PC-3 (cell line): ENCODE measurements around the gene ZBTB7A. TPM values are rescaled to one million over a fixed set of nuclear protein-coding genes. Genes with fewer than 3 reads are reported as not detected.

Source experiments
- ATAC-seq: fragments of 200-7000 bp; cut with Tn5 transposase; 2 replicates; pipeline ENCODE4 v1.9.1; 2020; ENCODE audit warnings: mild to moderate bottlenecking, moderate library complexity
- BruUV-seq: library from RNA; stranded (reverse); fragments of 400-500 nt; replicated peaks from 2 replicates; lab custom pipeline; 2021; lab: Mats Ljungman, UMichigan
- CTCF ChIA-PET: fragments of 300-600 bp; sonication (Branson Sonifier 250); formaldehyde crosslinking; loops from one replicate; lab custom pipeline; 2022; ENCODE audit warnings: antibody characterized with exemption; lab: Charles Lee
- POLR2A ChIA-PET: fragments of 300-600 bp; sonication (Branson Sonifier 250); formaldehyde crosslinking; loops from one replicate; lab custom pipeline; 2022; ENCODE audit warnings: antibody characterized with exemption; ENCODE audit not compliant: unreplicated experiment; lab: Charles Lee
- DNase-seq: peaks from one replicate; pipeline ENCODE4 v3.0.0-alpha.2; 2015
- H2AFZ ChIP-seq: fragments of 300-600 bp; sonication (generic); 2 replicates; pipeline ENCODE4 v1.6.0; 2016; ENCODE audit warnings: antibody characterized with exemption, low read length
- H3F3A ChIP-seq: fragments of 300-600 bp; sonication (generic); one replicate; pipeline ENCODE4 v1.6.0; 2017; ENCODE audit warnings: antibody characterized with exemption, low read length, control low read depth, mild to moderate bottlenecking; ENCODE audit not compliant: unreplicated experiment
- H3K27ac ChIP-seq: fragments of 300-600 bp; sonication (generic); 2 replicates; pipeline ENCODE4 v1.5.1; 2016; ENCODE audit warnings: mild to moderate bottlenecking, low read length
- H3K27me3 ChIP-seq: fragments of 300-600 bp; sonication (generic); 2 replicates; pipeline ENCODE4 v1.6.1; 2016; ENCODE audit warnings: low read length, mixed read lengths
- H3K36me3 ChIP-seq: fragments of 300-600 bp; sonication (generic); 2 replicates; pipeline ENCODE4 v1.6.1; 2016; ENCODE audit warnings: low read depth, mixed run types, low read length, mixed read lengths
- H3K4me1 ChIP-seq: fragments of 300-600 bp; sonication (generic); 2 replicates; pipeline ENCODE4 v1.5.1; 2016; ENCODE audit warnings: low read length; ENCODE audit not compliant: insufficient read depth
- H3K4me2 ChIP-seq: fragments of 300-600 bp; sonication (generic); 2 replicates; pipeline ENCODE4 v1.6.0; 2016; ENCODE audit warnings: low read length
- H3K4me3 ChIP-seq: fragments of 300-600 bp; sonication (generic); 2 replicates; pipeline ENCODE4 v1.5.1; 2016; ENCODE audit warnings: mild to moderate bottlenecking, low read length, mixed read lengths
- H3K79me2 ChIP-seq: fragments of 300-600 bp; sonication (generic); 2 replicates; pipeline ENCODE4 v1.6.1; 2017; ENCODE audit warnings: low read length, mixed read lengths
- H3K9ac ChIP-seq: fragments of 300-600 bp; sonication (generic); 2 replicates; pipeline ENCODE4 v1.6.0; 2016; ENCODE audit warnings: mild to moderate bottlenecking, low read length
- H3K9me2 ChIP-seq: fragments of 300-600 bp; sonication (generic); replicated peaks from 2 replicates; pipeline ENCODE4 v1.6.1; 2016; ENCODE audit warnings: mixed run types, low read length, mixed read lengths
- H3K9me3 ChIP-seq: fragments of 300-600 bp; sonication (generic); 2 replicates; pipeline ENCODE4 v1.6.1; 2016; ENCODE audit warnings: low read length, mixed read lengths
- H4K20me1 ChIP-seq: fragments of 300-600 bp; sonication (generic); 2 replicates; pipeline ENCODE4 v1.6.1; 2016; ENCODE audit warnings: low read length, mixed read lengths
- EZH2 ChIP-seq: fragments of 300-600 bp; sonication (generic); IDR thresholded peaks from one replicate; pipeline ENCODE4 v1.6.1; 2017; ENCODE audit warnings: antibody characterized with exemption, mild to moderate bottlenecking, low read length; ENCODE audit not compliant: unreplicated experiment
- EZH2phosphoT487 ChIP-seq: fragments of 300-600 bp; sonication (generic); IDR thresholded peaks from 2 replicates; pipeline ENCODE4 v1.6.1; 2018; ENCODE audit warnings: mild to moderate bottlenecking, antibody characterized with exemption, low read length, borderline replicate concordance
- intact Hi-C: fragments of 100-400 bp; cut with micrococcal nuclease; formaldehyde crosslinking; loops from 2 replicates; pipeline ENCODE4 v1.9.0; 2023
- total RNA-seq: library from RNA; depleted of rRNA; stranded (reverse); fragments of >200 nt; gene quantifications from 2 replicates; pipeline ENCODE4 v1.2.3, GENCODE V29; 2014
- TF ChIP-seq, protein P1 (sequence below): fragments of 300-600 bp; sonication (generic); conservative IDR thresholded peaks from 2 replicates; pipeline ENCODE4 v1.5.1; 2017; ENCODE audit warnings: antibody characterized with exemption, low read depth, mild to moderate bottlenecking, low read length

The ZBTB7A gene
- total RNA-seq, 1 experiment from 2014 or later = 16.7 TPM

DNA sequence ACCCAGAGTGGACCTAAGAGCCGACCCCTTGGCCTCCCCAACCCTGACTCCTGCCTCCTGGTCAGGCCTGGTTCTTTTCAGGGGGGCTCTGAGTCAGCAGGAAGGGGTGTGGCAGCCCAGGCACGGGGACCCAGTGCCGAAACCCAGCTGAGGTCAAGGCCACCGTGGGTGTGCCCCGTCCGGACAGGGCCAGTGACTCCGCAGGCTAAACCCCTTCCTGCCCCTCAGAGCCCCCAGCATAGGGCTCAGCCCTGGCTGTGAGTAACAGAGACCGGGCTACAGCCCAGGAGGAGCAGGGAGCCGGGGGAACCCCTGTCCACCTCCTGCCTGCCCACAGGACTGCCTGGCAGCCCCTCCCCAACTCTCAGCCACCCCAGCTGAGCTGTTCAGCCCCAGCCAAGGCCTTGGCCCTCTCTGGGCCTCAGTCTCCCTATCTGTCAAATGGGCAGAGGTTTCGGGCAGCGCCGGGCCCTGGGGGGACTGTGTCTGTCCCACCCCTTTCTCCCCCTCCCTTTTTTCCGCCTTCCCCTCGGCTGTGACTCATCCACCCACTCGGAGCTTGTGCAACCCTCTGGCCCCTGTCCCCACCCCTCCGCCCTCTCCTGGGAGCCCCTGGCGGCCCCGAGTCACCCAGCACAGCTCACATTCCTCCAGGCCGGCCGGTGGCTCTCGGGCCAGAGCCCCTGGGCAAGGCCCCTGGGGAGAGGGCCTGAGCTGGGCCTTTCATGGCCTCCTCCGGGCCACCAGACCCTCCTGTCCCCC lies 8.6 kb downstream of the ZBTB7A start:
- H3K9me3 ChIP-seq = no peaks in the 10 kb centered on the region
- POLR2A ChIA-PET = interaction anchor here (0.6 kb wide), 1 partner anchor 154 kb away, joined by 8 read pairs; no protein-coding TSS in a partner anchor
- H4K20me1 ChIP-seq = peaks cover 9% of the 10 kb centered on the region; the same call in 1 of the 2 replicates
- H3K9me2 ChIP-seq = no peaks in the 10 kb centered on the region
- DNase-seq = peak; percentile 77
- peak; percentile 77 for ATAC-seq
- peak overlapping the region; percentile 88 for H3K27ac ChIP-seq
- intact Hi-C loops = no loop called here
- peaks cover 93% of the 10 kb centered on the region for H3K79me2 ChIP-seq
- no peak overlapping the region for H2AFZ ChIP-seq
- H3F3A ChIP-seq = no peaks in the 10 kb centered on the region
- peak overlapping the region; percentile 61 for H3K9ac ChIP-seq
- H3K4me1 ChIP-seq = peaks cover 42% of the 10 kb centered on the region
- no TSS peak for BruUV-seq
- H3K4me2 ChIP-seq = peak overlapping the region; percentile 68
- CTCF ChIA-PET = interaction anchor here (0.6 kb wide), 1 partner anchor 135 kb away, joined by 6 read pairs; no protein-coding TSS in a partner anchor
- peak overlapping the region; percentile 9; the same call in 1 of the 2 replicates for H3K4me3 ChIP-seq
- H3K36me3 ChIP-seq = peaks cover 8% of the 10 kb centered on the region
- no peaks in the 10 kb centered on the region for H3K27me3 ChIP-seq
- no peak for TF ChIP-seq EZH2
- TF ChIP-seq, protein P1, sequence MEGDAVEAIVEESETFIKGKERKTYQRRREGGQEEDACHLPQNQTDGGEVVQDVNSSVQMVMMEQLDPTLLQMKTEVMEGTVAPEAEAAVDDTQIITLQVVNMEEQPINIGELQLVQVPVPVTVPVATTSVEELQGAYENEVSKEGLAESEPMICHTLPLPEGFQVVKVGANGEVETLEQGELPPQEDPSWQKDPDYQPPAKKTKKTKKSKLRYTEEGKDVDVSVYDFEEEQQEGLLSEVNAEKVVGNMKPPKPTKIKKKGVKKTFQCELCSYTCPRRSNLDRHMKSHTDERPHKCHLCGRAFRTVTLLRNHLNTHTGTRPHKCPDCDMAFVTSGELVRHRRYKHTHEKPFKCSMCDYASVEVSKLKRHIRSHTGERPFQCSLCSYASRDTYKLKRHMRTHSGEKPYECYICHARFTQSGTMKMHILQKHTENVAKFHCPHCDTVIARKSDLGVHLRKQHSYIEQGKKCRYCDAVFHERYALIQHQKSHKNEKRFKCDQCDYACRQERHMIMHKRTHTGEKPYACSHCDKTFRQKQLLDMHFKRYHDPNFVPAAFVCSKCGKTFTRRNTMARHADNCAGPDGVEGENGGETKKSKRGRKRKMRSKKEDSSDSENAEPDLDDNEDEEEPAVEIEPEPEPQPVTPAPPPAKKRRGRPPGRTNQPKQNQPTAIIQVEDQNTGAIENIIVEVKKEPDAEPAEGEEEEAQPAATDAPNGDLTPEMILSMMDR = peak; percentile 35; the same call in 1 of the 2 replicates
- TF ChIP-seq EZH2phosphoT487 = no peak

DNA sequence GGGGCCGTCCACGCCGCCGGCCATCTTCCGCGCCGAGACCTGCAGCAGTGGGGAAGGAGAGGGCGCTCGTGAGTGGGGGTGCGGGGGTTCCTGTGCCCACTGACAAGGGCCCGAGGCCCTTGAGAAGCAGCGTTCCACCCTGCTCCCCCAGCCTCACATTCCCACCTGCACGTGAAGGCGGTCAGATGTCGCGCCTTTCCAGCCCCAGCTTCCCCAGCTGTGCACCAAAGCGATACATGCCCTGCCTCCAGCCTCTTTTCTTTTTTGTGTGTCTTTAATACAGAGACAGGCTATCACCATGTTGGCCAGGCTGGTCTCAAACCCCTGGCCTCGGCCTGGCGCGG lies 11.5 kb downstream of the ZBTB7A start:
- H4K20me1 ChIP-seq = peaks cover 5% of the 10 kb centered on the region; the same call in 1 of the 2 replicates
- intact Hi-C loops = no loop called here
- TF ChIP-seq, protein P1 = no peak
- no peak for TF ChIP-seq EZH2phosphoT487
- no peak for TF ChIP-seq EZH2
- H3K9ac ChIP-seq = no peak overlapping the region
- H3K27ac ChIP-seq = no peak overlapping the region
- H2AFZ ChIP-seq = no peak overlapping the region
- no TSS peak for BruUV-seq
- no peaks in the 10 kb centered on the region for H3F3A ChIP-seq
- ChIA-PET CTCF (no interaction called here), POLR2A (no interaction called here)
- H3K4me3 ChIP-seq = no peak overlapping the region
- peaks cover 9% of the 10 kb centered on the region for H3K36me3 ChIP-seq
- no peaks in the 10 kb centered on the region for H3K9me2 ChIP-seq
- H3K79me2 ChIP-seq = peaks cover 91% of the 10 kb centered on the region
- ATAC-seq (no peak), DNase-seq (no peak)
- H3K27me3 ChIP-seq = no peaks in the 10 kb centered on the region
- H3K4me2 ChIP-seq = no peak overlapping the region
- H3K9me3 ChIP-seq = no peaks in the 10 kb centered on the region
- H3K4me1 ChIP-seq = peaks cover 39% of the 10 kb centered on the region
